K562 (cell line): ENCODE measurements around the gene CREB3L1. TPM values are rescaled to one million over a fixed set of nuclear protein-coding genes. Genes with fewer than 3 reads are reported as not detected.

Source experiments
- CBX5 ChIP-seq: IDR thresholded peaks from 2 replicates; pipeline ENCODE4 v1.6.1; 2014; ENCODE audit warnings: low read depth, borderline replicate concordance
- ETV6 ChIP-seq, 3 experiments: fragments of 150-350 bp in 1 of 3; sonication (generic) in 1 of 3; formaldehyde crosslinking in 1 of 3; IDR thresholded peaks; 2 replicates each; pipeline versions ENCODE4 v1.6.1 to v1.8.0; 2014 to 2022; ENCODE audit warnings: borderline replicate concordance in 2 of 3, low read depth in 2 of 3, antibody characterized with exemption in 1 of 3, low read length in 1 of 3, mild to moderate bottlenecking in 1 of 3, missing genetic modification reagents in 1 of 3
- GTF3C2 ChIP-seq: IDR thresholded peaks from 3 replicates; pipeline ENCODE4 v1.6.1; 2011; ENCODE audit warnings: borderline replicate concordance, mild to moderate bottlenecking, moderate library complexity; ENCODE audit not compliant: insufficient read length; ENCODE audit errors: extremely low read depth
- HMGXB4 ChIP-seq: sonication (generic); formaldehyde crosslinking; IDR thresholded peaks from 2 replicates; pipeline ENCODE4 v1.8.1; 2023; ENCODE audit warnings: mild to moderate bottlenecking, missing genetic modification reagents
- KDM1A ChIP-seq, 2 experiments: fragments of 450-650 bp; IDR thresholded peaks; 2 replicates each; pipeline ENCODE4 v1.6.1; 2016; ENCODE audit warnings: mild to moderate bottlenecking in 2 of 2
- MAZ ChIP-seq, 2 experiments: fragments of 450-650 bp in 1 of 2; sonication (generic) in 1 of 2; formaldehyde crosslinking; IDR thresholded peaks in 1 of 2; conservative IDR thresholded peaks in 1 of 2; 2 replicates each; pipeline versions ENCODE4 v1.4.0 to v1.5.0; 2020; ENCODE audit warnings: mild to moderate bottlenecking in 1 of 2, missing genetic modification reagents in 1 of 2
- SIRT6 ChIP-seq: IDR thresholded peaks from one replicate; pipeline ENCODE4 v1.6.1; 2012; ENCODE audit warnings: low read depth, mild to moderate bottlenecking, control low read depth, inconsistent platforms, low read length, moderate library complexity
- UBTF ChIP-seq, 2 experiments: IDR thresholded peaks; 2 replicates each; pipeline ENCODE4 v1.6.1; 2012; ENCODE audit warnings: improper control_type of control experiment in 2 of 2, low read depth in 2 of 2, low read length in 2 of 2, borderline replicate concordance in 1 of 2
- ZKSCAN1 ChIP-seq: fragments of 150-350 bp; IDR thresholded peaks from 2 replicates; pipeline ENCODE4 v1.6.1; 2016; ENCODE audit warnings: low read depth, low read length
- ZNF224 ChIP-seq: sonication (generic); formaldehyde crosslinking; IDR thresholded peaks from 2 replicates; pipeline ENCODE4 v1.8.0; 2022; ENCODE audit warnings: mild to moderate bottlenecking, missing genetic modification reagents
- ZNF263 ChIP-seq: sonication (generic); formaldehyde crosslinking; IDR thresholded peaks from 2 replicates; pipeline ENCODE4 v1.8.0; 2022; ENCODE audit warnings: mild to moderate bottlenecking, missing genetic modification reagents, borderline replicate concordance
- ZNF324 ChIP-seq: fragments of 250-450 bp; sonication (Bioruptor Pico); IDR thresholded peaks from 2 replicates; pipeline ENCODE4 v1.4.0; 2020; ENCODE audit warnings: mild to moderate bottlenecking
- ZNF41 ChIP-seq: fragments of 250-450 bp; sonication (Bioruptor Pico); conservative IDR thresholded peaks from 2 replicates; pipeline ENCODE4 v1.4.0; 2020; ENCODE audit warnings: mild to moderate bottlenecking
- polyA plus RNA-seq, 8 experiments: library from polyadenylated mRNA; depleted of rRNA in 4 of 8; stranded (reverse) in 5 of 8; unstranded in 3 of 8; fragments of >200 nt; fragmentation: Nextera tagmentation in 2 of 8; fragmentation: Illumina TruSeq in 1 of 8; extraction: Ambion mirVana in 2 of 8; extraction: Trizol in 1 of 8; gene quantifications; 2 replicates each; pipeline versions ENCODE4 v1.2.1 to v1.2.3, GENCODE V29; 2011 to 2014; ENCODE audit warnings: inconsistent platforms in 1 of 8, missing spikeins in 1 of 8
- total RNA-seq, 7 experiments: library from RNA; depleted of rRNA in 6 of 7; stranded (reverse); fragments of >200 nt in 6 of 7; fragmentation: Illumina TruSeq in 2 of 7; extraction: Trizol in 2 of 7; gene quantifications; 2 replicates each; pipeline versions ENCODE4 v1.2.1 to v1.2.3, GENCODE V29; 2011 to 2021; ENCODE audit warnings: low replicate concordance in 1 of 7
- TF ChIP-seq, protein P1 (sequence below): fragments of 250-450 bp; sonication (Bioruptor Pico); IDR thresholded peaks from 2 replicates; pipeline ENCODE4 v1.5.0; 2021
- TF ChIP-seq, protein P2 (sequence below): sonication (generic); formaldehyde crosslinking; IDR thresholded peaks from 2 replicates; pipeline ENCODE4 v1.8.0; 2022; ENCODE audit warnings: mild to moderate bottlenecking, missing genetic modification reagents
- TF ChIP-seq, protein P3 (sequence below): sonication (generic); formaldehyde crosslinking; IDR thresholded peaks from 2 replicates; pipeline ENCODE4 v1.8.1; 2023; ENCODE audit warnings: mild to moderate bottlenecking, missing genetic modification reagents, moderate library complexity

The CREB3L1 gene
- total and polyA plus RNA-seq, 9 of the 15 experiments (the other 6 are each of a cell fraction or from before 2014, with no cell fraction given): 1.2 to 27.6 (median 3.7) TPM

GRCh38 chr11:46281371-46281831, 3.9 kb downstream of the CREB3L1 start (continued):
- TF ChIP-seq, protein P1, sequence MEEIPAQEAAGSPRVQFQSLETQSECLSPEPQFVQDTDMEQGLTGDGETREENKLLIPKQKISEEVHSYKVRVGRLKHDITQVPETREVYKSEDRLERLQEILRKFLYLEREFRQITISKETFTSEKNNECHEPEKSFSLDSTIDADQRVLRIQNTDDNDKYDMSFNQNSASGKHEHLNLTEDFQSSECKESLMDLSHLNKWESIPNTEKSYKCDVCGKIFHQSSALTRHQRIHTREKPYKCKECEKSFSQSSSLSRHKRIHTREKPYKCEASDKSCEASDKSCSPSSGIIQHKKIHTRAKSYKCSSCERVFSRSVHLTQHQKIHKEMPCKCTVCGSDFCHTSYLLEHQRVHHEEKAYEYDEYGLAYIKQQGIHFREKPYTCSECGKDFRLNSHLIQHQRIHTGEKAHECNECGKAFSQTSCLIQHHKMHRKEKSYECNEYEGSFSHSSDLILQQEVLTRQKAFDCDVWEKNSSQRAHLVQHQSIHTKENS (CRISPR knock-in tag): no peak
- TF ChIP-seq ZNF41 (CRISPR knock-in tag) (no peak), ZNF224 (CRISPR knock-in tag) (no peak), GTF3C2 (no peak), SIRT6 (no peak), MAZ (CRISPR knock-in tag; conservative IDR thresholded peaks at IDR 0.05 in 1 of 2, IDR thresholded peaks at IDR 0.05 in 1 of 2) (peak in 1 of 2 experiments; percentile 66; a peak in 1 of 4 replicates), ZNF263 (CRISPR knock-in tag) (no peak), UBTF (IDR thresholded peaks at IDR 0.05; ENCODE audit: borderline replicate concordance in 1 of 2, low read depth in 2 of 2, low read length in 2 of 2) (peak in 1 of 2 experiments; percentile 32; a peak in 1 of 4 replicates), CBX5 (no peak), KDM1A (IDR thresholded peaks at IDR 0.05) (no peak), ZNF324 (no peak), HMGXB4 (CRISPR knock-in tag) (no peak), ETV6 (IDR thresholded peaks at IDR 0.05; ENCODE audit: borderline replicate concordance in 1 of 2, low read depth in 2 of 2, low read length in 1 of 2) (no peak), ETV6 (CRISPR knock-in tag; IDR thresholded peaks at IDR 0.05; ENCODE audit: borderline replicate concordance) (no peak), ZKSCAN1 (no peak)
- TF ChIP-seq, protein P2, sequence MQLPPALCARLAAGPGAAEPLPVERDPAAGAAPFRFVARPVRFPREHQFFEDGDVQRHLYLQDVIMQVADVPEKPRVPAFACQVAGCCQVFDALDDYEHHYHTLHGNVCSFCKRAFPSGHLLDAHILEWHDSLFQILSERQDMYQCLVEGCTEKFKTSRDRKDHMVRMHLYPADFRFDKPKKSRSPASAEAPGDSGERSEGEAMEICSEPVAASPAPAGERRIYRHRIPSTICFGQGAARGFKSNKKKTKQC: no peak
- TF ChIP-seq, protein P3, sequence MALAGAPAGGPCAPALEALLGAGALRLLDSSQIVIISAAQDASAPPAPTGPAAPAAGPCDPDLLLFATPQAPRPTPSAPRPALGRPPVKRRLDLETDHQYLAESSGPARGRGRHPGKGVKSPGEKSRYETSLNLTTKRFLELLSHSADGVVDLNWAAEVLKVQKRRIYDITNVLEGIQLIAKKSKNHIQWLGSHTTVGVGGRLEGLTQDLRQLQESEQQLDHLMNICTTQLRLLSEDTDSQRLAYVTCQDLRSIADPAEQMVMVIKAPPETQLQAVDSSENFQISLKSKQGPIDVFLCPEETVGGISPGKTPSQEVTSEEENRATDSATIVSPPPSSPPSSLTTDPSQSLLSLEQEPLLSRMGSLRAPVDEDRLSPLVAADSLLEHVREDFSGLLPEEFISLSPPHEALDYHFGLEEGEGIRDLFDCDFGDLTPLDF (CRISPR knock-in tag): no peak
